Right atrium auricular region (tissue), 2 donors: Measurements from ENCODE around the gene NECTIN2. TPM values are rescaled to one million over a fixed set of nuclear protein-coding genes. Genes with fewer than 3 reads are reported as not detected.

ENCODE experiments used
- DNase-seq: peaks from one replicate; pipeline ENCODE4 v3.0.0-alpha.2; 2019; ENCODE audit warnings: low spot score
- H3K27ac ChIP-seq, 2 donors: fragments of 200-600 bp; sonication (generic); 1 replicate in 1 of 2; 2 replicates in 1 of 2; pipeline ENCODE4 v1.5.1; 2016 to 2019
- H3K27me3 ChIP-seq, 2 donors: fragments of 200-600 bp; sonication (generic); one replicate each; pipeline versions ENCODE4 v1.5.1 to v1.6.0; 2017 to 2019
- H3K36me3 ChIP-seq: fragments of 200-600 bp; sonication (generic); one replicate; pipeline ENCODE4 v1.5.1; 2016
- H3K4me1 ChIP-seq, 2 donors: fragments of 200-600 bp; sonication (generic); one replicate each; pipeline versions ENCODE4 v1.5.1 to v1.6.0; 2017 to 2019
- H3K4me3 ChIP-seq, 2 donors: fragments of 200-600 bp; sonication (generic); 1 replicate in 1 of 2; 2 replicates in 1 of 2; pipeline ENCODE4 v1.5.1; 2017 to 2019; ENCODE audit warnings: mild to moderate bottlenecking in 1 of 2, moderate library complexity in 1 of 2
- H3K9me3 ChIP-seq, 2 donors: fragments of 200-600 bp; sonication (generic); one replicate each; pipeline ENCODE4 v1.5.1; 2019
- CTCF ChIP-seq, 2 donors: fragments of 200-600 bp; sonication (generic); IDR thresholded peaks; one replicate each; pipeline ENCODE4 v1.5.1; 2019; ENCODE audit warnings: antibody characterized with exemption in 2 of 2
- total RNA-seq, 2 donors: library from RNA; depleted of rRNA; stranded (reverse); fragments of >200 nt; gene quantifications; one replicate each; pipeline ENCODE4 v1.1.0, GENCODE V29; 2016

Gene NECTIN2
- total RNA-seq, 2 donors from 2014 or later, result 65.1 to 95.7 TPM

GRCh38 chr19:44839276-44839675, 6.8 kb upstream of the NECTIN2 start:
- H3K4me1 ChIP-seq, result peaks cover 0 to 2% of the 10 kb centered on the region in 2 donors
- no peak for TF ChIP-seq CTCF (IDR thresholded peaks at IDR 0.05)
- no peak for DNase-seq

GRCh38 chr19:44840811-44841210, 5.3 kb upstream of the NECTIN2 start:
- peaks cover 0 to 16% of the 10 kb centered on the region in 2 donors for H3K4me1 ChIP-seq
- no peak for TF ChIP-seq CTCF (IDR thresholded peaks at IDR 0.05)
- no peak overlapping the region for H3K4me3 ChIP-seq
- no peak overlapping the region for H3K27ac ChIP-seq
- H3K27me3 ChIP-seq, result no peaks in the 10 kb centered on the region
- DNase-seq, result no peak
- no peaks in the 10 kb centered on the region for H3K36me3 ChIP-seq
- no peaks in the 10 kb centered on the region for H3K9me3 ChIP-seq

More at GRCh38 chr19:44839276-44839675, 6.8 kb upstream of the NECTIN2 start:
- H3K9me3 ChIP-seq, result no peaks in the 10 kb centered on the region
- no peaks in the 10 kb centered on the region for H3K27me3 ChIP-seq
- H3K27ac ChIP-seq, result no peak overlapping the region
- no peak overlapping the region for H3K4me3 ChIP-seq
- no peaks in the 10 kb centered on the region for H3K36me3 ChIP-seq

- Histone ChIP-seq H3K4me1 (peaks cover 0 to 16% of the 10 kb centered on the region in 2 donors), H3K4me3 (no peak overlapping the region), H3K36me3 (no peaks in the 10 kb centered on the region), H3K27me3 (no peaks in the 10 kb centered on the region), H3K9me3 (no peaks in the 10 kb centered on the region), H3K27ac (no peak overlapping the region)
- no peak for DNase-seq
- no peak for TF ChIP-seq CTCF (IDR thresholded peaks at IDR 0.05)
Observed at GRCh38 chr19:44841231-44841630, 4.9 kb upstream of the NECTIN2 start.

- H3K9me3 ChIP-seq, result no peaks in the 10 kb centered on the region
- no peak for DNase-seq
- H3K36me3 ChIP-seq, result no peaks in the 10 kb centered on the region
- H3K27ac ChIP-seq, result peak overlapping the region; percentile 82 to 96
- H3K4me3 ChIP-seq, result peak overlapping the region; percentile 34 to 100
- TF ChIP-seq CTCF (IDR thresholded peaks at IDR 0.05), result no peak
- peaks cover 0 to 43% of the 10 kb centered on the region in 2 donors for H3K4me1 ChIP-seq
- H3K27me3 ChIP-seq, result no peaks in the 10 kb centered on the region
Observed at GRCh38 chr19:44845286-44845611, 848 bp upstream of the NECTIN2 start.

- Histone ChIP-seq H3K9me3 (no peaks in the 10 kb centered on the region), H3K4me3 (peak overlapping the region; percentile 96 to 100), H3K36me3 (no peaks in the 10 kb centered on the region), H3K27ac (peak overlapping the region; percentile 96 to 99), H3K4me1 (peaks cover 0 to 56% of the 10 kb centered on the region in 2 donors), H3K27me3 (no peaks in the 10 kb centered on the region)
- DNase-seq, result no peak
- TF ChIP-seq CTCF (IDR thresholded peaks at IDR 0.05), result no peak
Observed at GRCh38 chr19:44846455-44847143, 502 bp downstream of the NECTIN2 start.
